ENCODE measurements around the gene AATF.

GRCh38 chr17:36935671-36936454 lies 12.9 kb upstream of the AATF start:
- no peak for TF ChIP-seq CTCF (IDR thresholded peaks at IDR 0.05)
- TF ChIP-seq POLR2AphosphoS5 (IDR thresholded peaks at IDR 0.05), result no peak

All from prostate gland (tissue), 2 donors.